Measurements from ENCODE around the gene DDX10. TPM values are rescaled to one million over a fixed set of nuclear protein-coding genes. Genes with fewer than 3 reads are reported as not detected.

Gene DDX10
- total RNA-seq, 1 donor from 2014 or later, result 33.4 TPM

- DNase-seq, result no peak
Measured at GRCh38 chr11:108825381-108825780, 160.5 kb downstream of the DDX10 start.

DNA sequence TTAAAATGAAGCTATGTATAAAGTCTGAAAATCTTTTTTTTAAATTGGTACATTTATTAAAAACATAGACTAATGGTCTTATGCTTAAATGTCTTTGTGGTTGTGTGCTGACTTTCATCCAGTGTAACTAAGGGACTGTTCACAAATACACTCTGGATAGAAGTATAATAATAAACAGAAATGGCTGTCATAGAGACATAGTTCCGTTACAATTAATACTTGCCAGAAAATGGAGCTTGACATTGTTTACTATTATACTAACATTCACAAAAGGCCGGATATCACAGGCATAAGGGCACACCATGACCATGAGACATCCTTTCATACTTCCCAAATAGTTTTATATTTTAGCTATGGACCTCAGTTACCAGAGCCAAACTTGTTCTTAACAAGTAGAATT lies 161.3 kb downstream of the DDX10 start:
- DNase-seq, result no peak

GRCh38 chr11:108835624-108836023 lies 170.8 kb downstream of the DDX10 start:
- no peak for DNase-seq

DNA sequence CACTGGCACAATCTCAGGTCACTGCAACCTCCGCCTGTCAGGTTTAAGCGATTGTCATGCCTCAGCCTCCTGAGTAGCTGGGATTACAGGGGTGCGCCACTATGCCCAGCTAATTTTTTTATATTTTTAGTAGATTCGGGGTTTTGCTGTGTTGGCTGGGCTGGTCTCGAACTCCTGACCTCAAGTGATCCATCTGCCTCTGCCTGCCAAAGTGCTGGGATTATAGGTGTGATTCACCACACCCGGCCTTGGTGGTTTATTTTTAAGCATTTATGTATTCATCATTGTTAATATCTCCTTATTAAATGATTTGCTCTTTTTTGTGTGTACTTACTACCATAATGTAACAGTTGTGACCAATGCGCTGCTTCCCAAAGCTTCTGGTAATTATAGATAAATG lies 171.7 kb downstream of the DDX10 start:
- DNase-seq, result no peak

DNA sequence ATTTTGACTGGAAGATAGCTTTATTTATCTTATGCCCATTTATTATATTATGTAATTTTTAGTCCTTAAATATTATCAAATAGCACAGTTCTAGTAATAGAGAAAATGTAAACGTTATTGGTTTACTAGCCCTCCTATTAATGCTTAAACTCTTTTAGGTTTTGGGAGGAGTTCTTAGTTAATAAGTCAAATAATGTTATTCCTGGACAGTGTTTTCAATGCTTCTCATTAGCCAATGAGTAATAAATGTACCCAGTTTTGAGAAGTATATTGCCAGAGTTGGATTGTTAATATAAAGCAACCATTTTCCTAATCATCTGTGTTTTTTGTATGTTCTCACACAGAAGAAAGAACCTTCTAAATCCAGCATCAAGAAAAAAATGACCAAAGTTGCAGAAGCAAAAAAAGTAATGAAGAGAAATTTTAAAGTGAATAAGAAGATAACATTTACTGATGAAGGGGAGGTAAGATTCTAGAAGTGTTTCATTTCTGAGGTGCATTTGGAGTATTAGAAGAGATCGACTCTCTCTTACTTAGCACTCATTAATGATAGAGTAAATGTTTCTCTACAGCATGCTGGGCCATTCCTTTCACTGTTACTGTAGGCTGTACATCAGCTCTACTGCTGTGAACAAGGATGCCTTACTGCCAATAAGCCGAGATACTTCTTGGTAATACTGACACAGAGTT lies 173.4 kb downstream of the DDX10 start:
- DNase-seq, result no peak

DNA sequence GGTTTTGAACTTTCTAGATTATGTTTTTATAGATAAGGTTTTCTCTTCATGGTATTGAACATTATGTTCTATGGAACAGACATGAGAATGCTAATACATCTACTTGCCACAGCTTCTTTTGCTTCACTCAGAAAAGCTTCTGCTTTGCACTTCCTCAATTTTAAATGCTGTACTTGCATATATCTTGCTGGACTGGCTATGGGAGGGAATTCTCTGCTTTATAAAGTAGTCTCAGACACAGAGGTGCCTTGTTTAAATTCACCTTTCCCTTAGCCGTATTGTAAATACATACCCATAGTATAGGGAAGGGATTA lies 173.9 kb downstream of the DDX10 start:
- DNase-seq, result no peak

GRCh38 chr11:108846009-108846408 lies 181.1 kb downstream of the DDX10 start:
- DNase-seq, result no peak

- no peak for DNase-seq
Measured at GRCh38 chr11:108847298-108847990, 182.6 kb downstream of the DDX10 start.

DNA sequence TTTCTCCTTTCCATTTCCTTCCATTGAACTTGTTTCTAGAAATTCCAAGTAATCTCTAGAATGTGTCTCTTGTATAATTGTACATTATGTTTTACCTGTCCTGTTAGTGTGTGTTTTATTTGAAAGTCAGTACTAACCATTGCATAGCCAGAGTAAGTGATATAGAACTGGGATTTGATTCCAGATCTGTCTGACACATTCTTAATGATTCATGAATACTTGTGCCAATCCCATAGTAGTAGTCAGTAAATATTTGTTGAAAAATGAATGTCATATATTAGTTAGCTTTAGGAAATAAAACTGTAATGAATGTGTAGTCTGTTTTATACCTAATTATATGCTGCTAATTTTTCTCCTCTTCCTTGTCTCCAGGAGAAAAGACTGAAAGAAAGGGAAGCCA lies 186.9 kb downstream of the DDX10 start:
- no peak for DNase-seq

GRCh38 chr11:108852701-108853100 lies 187.8 kb downstream of the DDX10 start:
- no peak for DNase-seq

DNA sequence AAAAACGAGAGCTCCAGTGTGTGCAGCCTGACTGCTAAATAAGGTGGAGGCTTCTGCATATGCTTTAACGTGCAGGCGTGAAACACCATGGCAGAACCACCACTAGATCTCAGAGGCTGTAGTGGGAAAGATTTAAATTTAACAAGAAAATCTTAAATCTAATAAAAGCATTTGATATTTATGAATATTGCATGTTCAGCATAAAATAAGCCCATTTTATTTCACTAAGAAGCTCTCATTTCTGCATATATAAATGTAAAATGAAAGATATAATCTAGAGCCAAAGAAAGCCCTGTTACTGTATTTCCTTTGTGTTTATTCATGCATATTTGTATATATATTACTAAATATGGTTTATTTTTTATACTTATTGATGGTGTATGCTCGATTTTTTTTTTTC lies 188.3 kb downstream of the DDX10 start:
- DNase-seq, result no peak

GRCh38 chr11:108853864-108854263 lies 189.0 kb downstream of the DDX10 start:
- no peak for DNase-seq

DNA sequence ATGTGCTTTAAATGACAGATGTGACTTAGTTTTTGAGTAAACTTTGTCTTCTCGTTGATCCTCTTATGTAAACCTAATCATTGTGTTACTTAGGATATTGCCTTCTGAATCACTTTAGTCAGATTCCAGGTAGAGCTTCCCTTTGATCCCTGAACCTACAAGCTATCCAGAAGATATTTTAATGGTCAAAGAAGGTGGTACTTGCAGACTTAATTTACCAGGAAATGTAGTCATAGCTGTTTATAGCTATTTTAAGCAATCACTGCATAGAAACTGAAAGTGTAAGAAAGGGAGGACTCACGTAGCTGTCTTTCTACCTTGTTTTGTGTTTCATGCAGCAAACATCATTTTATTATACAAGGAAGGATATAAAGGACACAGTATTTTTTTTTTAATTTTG lies 189.5 kb downstream of the DDX10 start:
- no peak for DNase-seq

DNA sequence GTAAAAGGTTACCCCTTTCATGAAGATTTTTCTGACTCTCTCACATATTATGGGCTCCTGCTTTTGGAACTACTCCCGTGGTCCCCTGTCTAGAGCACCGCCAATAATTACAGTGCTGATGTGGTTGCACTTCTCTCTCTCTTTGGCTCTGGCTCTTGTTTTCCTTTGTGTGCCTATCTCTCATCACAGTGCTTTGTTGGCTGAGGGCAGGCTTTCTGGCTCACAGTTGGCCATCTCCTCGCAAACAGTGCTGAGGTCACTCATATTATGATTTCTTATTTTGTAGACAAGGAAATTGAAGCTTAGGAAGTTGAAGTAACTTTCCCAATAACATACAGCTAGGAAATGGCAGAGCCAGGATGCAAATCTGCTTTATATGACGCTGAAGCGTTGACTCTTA lies 192.5 kb downstream of the DDX10 start:
- DNase-seq, result no peak

GRCh38 chr11:108858622-108859021 lies 193.8 kb downstream of the DDX10 start:
- DNase-seq, result no peak

DNA sequence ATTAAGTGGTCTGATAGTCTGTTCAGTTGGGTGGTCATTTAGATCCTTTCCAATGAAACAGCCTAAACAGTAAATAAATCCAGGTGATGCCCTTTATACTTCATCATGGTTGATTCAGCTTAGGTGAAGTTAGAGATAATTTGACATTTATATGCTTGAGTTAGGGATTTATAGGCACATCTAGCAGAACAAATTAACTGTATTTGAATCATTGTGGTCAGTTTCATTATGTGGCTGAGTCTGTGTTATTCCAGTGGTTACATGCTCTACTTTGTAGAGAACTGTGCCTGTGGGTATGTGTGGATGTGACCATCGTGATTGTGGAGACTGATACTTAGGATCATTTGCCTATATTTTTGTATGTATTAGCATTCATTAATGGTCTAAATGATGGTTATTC lies 194.6 kb downstream of the DDX10 start:
- no peak for DNase-seq

DNA sequence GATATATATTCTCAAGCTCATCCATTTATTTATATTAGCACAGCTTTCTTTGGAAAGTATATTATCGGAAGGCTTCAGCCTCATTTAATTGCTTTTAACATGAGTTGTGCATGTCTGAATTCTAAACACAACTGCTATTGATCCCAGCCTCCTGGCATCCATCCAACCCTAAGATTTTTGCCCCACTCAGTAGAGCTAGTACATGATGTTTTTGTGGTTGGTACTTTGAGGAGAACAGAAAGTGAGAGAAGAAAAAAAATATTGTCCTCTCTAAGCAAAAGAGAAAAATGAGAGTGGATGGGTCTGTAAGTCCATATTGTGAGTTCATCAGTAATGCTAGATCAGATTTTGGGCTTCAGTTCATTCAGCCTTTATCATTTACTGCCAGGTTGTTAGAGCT lies 198.7 kb downstream of the DDX10 start:
- no peak for DNase-seq

GRCh38 chr11:108865406-108865805 lies 200.5 kb downstream of the DDX10 start:
- DNase-seq, result no peak

GRCh38 chr11:108866781-108867180 lies 201.9 kb downstream of the DDX10 start:
- no peak for DNase-seq

GRCh38 chr11:108870373-108871020 lies 205.6 kb downstream of the DDX10 start:
- DNase-seq, result no peak

DNA sequence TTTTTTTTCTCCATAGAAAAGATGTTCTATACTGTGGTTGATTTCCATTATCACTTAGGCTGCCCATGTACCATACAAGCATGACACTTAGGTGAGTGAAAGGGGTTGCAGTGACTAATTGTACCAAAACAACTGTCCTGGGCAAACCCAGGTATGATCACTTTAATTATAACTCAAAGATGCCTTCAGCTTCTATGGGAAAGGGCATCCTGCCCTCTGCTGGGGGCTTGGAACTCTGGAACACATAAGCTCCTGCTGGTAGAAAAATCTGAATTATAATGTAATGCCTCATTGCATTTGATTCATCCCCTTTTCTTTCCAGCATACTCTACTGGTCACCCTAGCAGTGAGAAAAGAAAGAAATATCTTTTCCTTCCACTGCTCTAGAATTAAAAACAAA lies 206.3 kb downstream of the DDX10 start:
- no peak for DNase-seq

DNA sequence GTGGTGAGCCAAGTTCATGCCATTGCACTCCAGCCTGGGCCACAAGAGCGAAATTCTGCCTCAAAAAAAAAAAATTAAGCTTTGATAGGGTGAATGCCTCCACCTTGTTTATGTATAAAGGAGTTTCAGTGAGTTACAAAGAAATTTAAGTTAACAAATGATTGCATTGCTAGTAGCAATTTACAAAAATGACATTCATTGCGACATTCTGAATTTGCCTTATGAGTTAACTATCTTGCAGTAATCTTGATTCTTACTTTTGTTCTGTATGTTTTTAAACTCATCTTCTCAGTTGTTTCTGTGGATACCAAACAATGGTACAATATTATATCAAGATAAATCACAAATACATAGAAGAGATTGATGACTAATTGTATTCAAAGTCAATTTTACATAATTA lies 207.0 kb downstream of the DDX10 start:
- DNase-seq, result no peak

DNA sequence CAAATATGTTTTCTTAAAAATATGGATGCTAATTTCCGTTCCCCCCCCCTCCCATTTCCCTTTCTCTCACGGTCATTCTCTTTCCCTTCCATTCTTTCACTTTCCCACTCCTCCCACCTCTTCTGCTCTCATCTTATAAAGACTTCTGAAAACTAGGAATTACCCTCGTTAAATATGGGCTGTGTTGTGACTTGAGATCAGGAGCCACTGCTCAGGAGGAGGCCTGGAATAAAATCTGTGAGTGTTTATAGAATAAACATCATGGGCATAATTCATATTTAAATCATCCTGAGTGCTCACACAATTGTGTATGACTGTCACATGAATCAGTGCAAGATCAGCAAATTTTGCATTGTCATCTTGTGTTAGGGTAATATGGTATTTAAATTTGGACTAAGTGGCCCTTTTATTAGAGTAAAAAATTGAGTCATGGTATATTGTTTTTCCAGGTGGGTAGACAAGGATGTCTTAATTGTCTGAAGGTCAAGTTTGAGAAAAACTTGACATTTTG lies 208.0 kb downstream of the DDX10 start:
- DNase-seq, result no peak

DNA sequence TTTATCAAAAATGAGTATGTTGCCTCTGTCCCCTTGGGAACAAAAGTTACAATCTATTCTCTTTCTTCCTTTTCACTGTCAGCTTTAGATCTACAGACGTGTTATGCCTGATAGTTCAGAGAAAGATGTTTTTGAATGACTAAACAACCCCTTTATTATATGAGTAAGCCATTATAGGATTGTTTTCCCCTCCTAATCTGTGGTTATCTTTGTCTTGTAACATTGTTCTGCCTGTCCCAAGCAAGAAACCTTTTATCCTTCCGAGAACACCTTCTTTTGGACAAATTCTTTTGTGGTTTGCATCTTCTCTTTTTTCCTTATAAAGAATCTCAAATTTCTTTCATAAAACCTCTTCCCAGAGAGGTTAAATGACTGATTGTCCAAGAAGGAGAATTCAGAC lies 208.4 kb downstream of the DDX10 start:
- DNase-seq, result no peak

Data from occipital lobe (tissue), 2 donors.